IPS-18a (cell line): ENCODE results near the gene PHOX2A.

Experiments used
- H3K27ac ChIP-seq: one replicate; pipeline ENCODE4 v1.5.1; 2013; ENCODE audit warnings: low read length
- H3K27me3 ChIP-seq: one replicate; pipeline ENCODE4 v1.6.1; 2013; ENCODE audit warnings: mild to moderate bottlenecking, low read length; ENCODE audit not compliant: control insufficient read depth, insufficient read depth
- H3K36me3 ChIP-seq: one replicate; pipeline ENCODE4 v1.6.1; 2013; ENCODE audit warnings: low read depth, low read length; ENCODE audit not compliant: control insufficient read depth
- H3K4me1 ChIP-seq: one replicate; pipeline ENCODE4 v1.6.1; 2013; ENCODE audit warnings: low read depth, low read length; ENCODE audit not compliant: control insufficient read depth
- H3K4me3 ChIP-seq: one replicate; pipeline ENCODE4 v1.5.1; 2013; ENCODE audit warnings: low read length
- H3K9ac ChIP-seq: one replicate; pipeline ENCODE4 v1.6.1; 2013; ENCODE audit warnings: mild to moderate bottlenecking, low read length, moderate library complexity
- H3K9me3 ChIP-seq: one replicate; pipeline ENCODE4 v1.6.1; 2013; ENCODE audit warnings: low read depth, low read length; ENCODE audit not compliant: control insufficient read depth

Gene PHOX2A

GRCh38 chr11:72245263-72245816, 1.4 kb upstream of the PHOX2A start:
- Histone ChIP-seq H3K9ac (no peak overlapping the region), H3K27ac (no peak overlapping the region), H3K27me3 (peaks cover 85% of the 10 kb centered on the region), H3K4me3 (peak overlapping the region; percentile 57), H3K9me3 (no peaks in the 10 kb centered on the region), H3K36me3 (no peaks in the 10 kb centered on the region), H3K4me1 (peaks cover 14% of the 10 kb centered on the region)

- peaks cover 14% of the 10 kb centered on the region for H3K4me1 ChIP-seq
- peaks cover 92% of the 10 kb centered on the region for H3K27me3 ChIP-seq
- no peak overlapping the region for H3K9ac ChIP-seq
- H3K36me3 ChIP-seq, result no peaks in the 10 kb centered on the region
- no peaks in the 10 kb centered on the region for H3K9me3 ChIP-seq
- H3K4me3 ChIP-seq, result peak overlapping the region; percentile 57
- no peak overlapping the region for H3K27ac ChIP-seq
Observed at GRCh38 chr11:72244361-72245262, 636 bp upstream of the PHOX2A start.

- peaks cover 22% of the 10 kb centered on the region for H3K4me1 ChIP-seq
- H3K27me3 ChIP-seq, result peaks cover 100% of the 10 kb centered on the region
- no peaks in the 10 kb centered on the region for H3K36me3 ChIP-seq
- H3K27ac ChIP-seq, result no peak overlapping the region
- no peak overlapping the region for H3K9ac ChIP-seq
- no peaks in the 10 kb centered on the region for H3K9me3 ChIP-seq
- H3K4me3 ChIP-seq, result peak overlapping the region; percentile 57
Observed at GRCh38 chr11:72243173-72244059, 560 bp downstream of the PHOX2A start.

- peaks cover 5% of the 10 kb centered on the region for H3K36me3 ChIP-seq
- no peak overlapping the region for H3K4me3 ChIP-seq
- H3K27me3 ChIP-seq, result peaks cover 90% of the 10 kb centered on the region
- H3K9me3 ChIP-seq, result no peaks in the 10 kb centered on the region
- peaks cover 27% of the 10 kb centered on the region for H3K4me1 ChIP-seq
- H3K9ac ChIP-seq, result no peak overlapping the region
- no peak overlapping the region for H3K27ac ChIP-seq
Observed at GRCh38 chr11:72242141-72242540, 1.8 kb downstream of the PHOX2A start.

- peaks cover 81% of the 10 kb centered on the region for H3K27me3 ChIP-seq
- no peak overlapping the region for H3K27ac ChIP-seq
- H3K9ac ChIP-seq, result no peak overlapping the region
- no peak overlapping the region for H3K4me3 ChIP-seq
- peaks cover 27% of the 10 kb centered on the region for H3K4me1 ChIP-seq
- peaks cover 12% of the 10 kb centered on the region for H3K36me3 ChIP-seq
- no peaks in the 10 kb centered on the region for H3K9me3 ChIP-seq
Observed at GRCh38 chr11:72241291-72241781, 2.6 kb downstream of the PHOX2A start.

GRCh38 chr11:72240461-72241290, 3.3 kb downstream of the PHOX2A start:
- peaks cover 75% of the 10 kb centered on the region for H3K27me3 ChIP-seq
- peak overlapping the region; percentile 36 for H3K4me3 ChIP-seq
- H3K27ac ChIP-seq, result no peak overlapping the region
- no peak overlapping the region for H3K9ac ChIP-seq
- H3K9me3 ChIP-seq, result no peaks in the 10 kb centered on the region
- peaks cover 17% of the 10 kb centered on the region for H3K36me3 ChIP-seq
- peaks cover 26% of the 10 kb centered on the region for H3K4me1 ChIP-seq

GRCh38 chr11:72239849-72240460, 4.0 kb downstream of the PHOX2A start:
- Histone ChIP-seq H3K9me3 (no peaks in the 10 kb centered on the region), H3K27me3 (peaks cover 68% of the 10 kb centered on the region), H3K4me3 (peak overlapping the region; percentile 56), H3K27ac (no peak overlapping the region), H3K4me1 (peaks cover 23% of the 10 kb centered on the region), H3K36me3 (peaks cover 24% of the 10 kb centered on the region), H3K9ac (no peak overlapping the region)

- Histone ChIP-seq H3K4me3 (peak overlapping the region; percentile 56), H3K4me1 (peaks cover 19% of the 10 kb centered on the region), H3K9me3 (no peaks in the 10 kb centered on the region), H3K27me3 (peaks cover 62% of the 10 kb centered on the region), H3K27ac (no peak overlapping the region), H3K36me3 (peaks cover 30% of the 10 kb centered on the region), H3K9ac (no peak overlapping the region)
Observed at GRCh38 chr11:72239313-72239848, 4.6 kb downstream of the PHOX2A start.

- H3K9ac ChIP-seq, result no peak overlapping the region
- H3K27ac ChIP-seq, result no peak overlapping the region
- H3K27me3 ChIP-seq, result peaks cover 56% of the 10 kb centered on the region
- H3K4me1 ChIP-seq, result peaks cover 19% of the 10 kb centered on the region
- no peaks in the 10 kb centered on the region for H3K9me3 ChIP-seq
- peaks cover 37% of the 10 kb centered on the region for H3K36me3 ChIP-seq
- peak overlapping the region; percentile 56 for H3K4me3 ChIP-seq
Observed at GRCh38 chr11:72238492-72239312, 5.3 kb downstream of the PHOX2A start.
